HCT116 (cell line): Measurements from ENCODE around the gene NFAT5. TPM values are rescaled to one million over a fixed set of nuclear protein-coding genes. Genes with fewer than 3 reads are reported as not detected.
"Not testable (repeated sequence)": the region's sequence is repeated elsewhere in the genome, so short reads cannot be mapped to it uniquely, and the experiment has no call there.

ENCODE experiments used
- ATAC-seq: fragments of 200-7000 bp; cut with Tn5 transposase; 2 replicates; pipeline ENCODE4 v1.9.1; 2020; ENCODE audit warnings: mild to moderate bottlenecking, moderate library complexity
- BruUV-seq: library from RNA; stranded (reverse); fragments of 400-500 nt; replicated peaks from 2 replicates; lab custom pipeline; 2021; lab: Mats Ljungman, UMichigan
- CTCF ChIA-PET: fragments of 300-600 bp; sonication (Branson Sonifier 250); formaldehyde crosslinking; loops from one replicate; lab custom pipeline; 2021; ENCODE audit warnings: antibody characterized with exemption; lab: Charles Lee
- POLR2A ChIA-PET: fragments of 300-600, 350-600 bp; sonication (Branson Sonifier 250); formaldehyde crosslinking; loops from one replicate; lab custom pipeline; 2021; ENCODE audit warnings: antibody characterized with exemption; lab: Charles Lee
- RAD21 ChIA-PET, 2 experiments: fragments of 300-600 bp; sonication (Branson Sonifier 250); formaldehyde crosslinking; loops; one replicate each; lab custom pipeline; 2023; ENCODE audit warnings: low total read pairs in 2 of 2; ENCODE audit not compliant: uncharacterized antibody in 2 of 2, unreplicated experiment in 2 of 2, low non-redundant PET in 1 of 2; lab: Charles Lee
- DNase-seq: peaks from one replicate; pipeline ENCODE4 v3.0.0-alpha.2; 2010; ENCODE audit warnings: low read depth, low spot score
- H2AFZ ChIP-seq: fragments of 200-600 bp; shearing (Covaris generic), sonication (generic); 2 replicates; pipeline ENCODE4 v1.6.1; 2017; ENCODE audit warnings: low read depth, mixed run types, mixed read lengths, antibody characterized with exemption, low read length; ENCODE audit not compliant: poor library complexity, severe bottlenecking
- H3K27ac ChIP-seq: 2 replicates; pipeline ENCODE4 v1.5.1; 2012; ENCODE audit warnings: low read depth, low read length
- H3K27me3 ChIP-seq: fragments of 200-600 bp; sonication (generic); 2 replicates; pipeline ENCODE4 v1.6.1; 2016; ENCODE audit warnings: mixed run types, low read length, mixed read lengths; ENCODE audit not compliant: insufficient read depth
- H3K36me3 ChIP-seq, 2 experiments: fragments of 200-500 bp in 1 of 2; fragments of 200-600 bp in 1 of 2; sonication (Bioruptor generic) in 1 of 2; sonication (generic) in 1 of 2; 2 replicates each; pipeline versions ENCODE4 v1.5.1 to v1.6.1; 2014 to 2016; ENCODE audit warnings: low read length in 2 of 2, inconsistent platforms in 1 of 2, mixed read lengths in 1 of 2, mixed run types in 1 of 2; ENCODE audit not compliant: insufficient read depth in 2 of 2, control insufficient read depth in 1 of 2
- H3K4me1 ChIP-seq, 2 experiments: fragments of 200-600 bp in 1 of 2; sonication (generic) in 1 of 2; 2 replicates each; pipeline versions ENCODE4 v1.5.1 to v1.6.1; 2012 to 2017; ENCODE audit warnings: low read length in 2 of 2, inconsistent platforms in 1 of 2, mild to moderate bottlenecking in 1 of 2, mixed read lengths in 1 of 2, mixed run types in 1 of 2, moderate library complexity in 1 of 2; ENCODE audit not compliant: insufficient read depth in 2 of 2, control insufficient read depth in 1 of 2
- H3K4me2 ChIP-seq: fragments of 200-600 bp; sonication (generic); 2 replicates; pipeline ENCODE4 v1.6.1; 2017; ENCODE audit warnings: mixed run types, low read length, mixed read lengths
- H3K4me3 ChIP-seq, 2 experiments: fragments of 200-600 bp in 1 of 2; sonication (generic) in 1 of 2; replicated peaks in 1 of 2; 2 replicates each; pipeline ENCODE4 v1.5.1; 2011 to 2016; ENCODE audit warnings: low read length in 2 of 2, control low read depth in 1 of 2, low read depth in 1 of 2, mild to moderate bottlenecking in 1 of 2, mixed read lengths in 1 of 2, mixed run types in 1 of 2
- H3K79me2 ChIP-seq: fragments of 200-600 bp; sonication (generic); 2 replicates; pipeline ENCODE4 v1.6.1; 2017; ENCODE audit warnings: mild to moderate bottlenecking, mixed run types, low read length, moderate library complexity, mixed read lengths; ENCODE audit not compliant: insufficient read depth
- H3K9ac ChIP-seq: fragments of 200-600 bp; sonication (generic); 2 replicates; pipeline ENCODE4 v1.6.1; 2016; ENCODE audit warnings: low read length, mixed read lengths
- H3K9me2 ChIP-seq: fragments of 200-600 bp; sonication (generic), shearing (Covaris generic); 2 replicates; pipeline ENCODE4 v1.6.1; 2017; ENCODE audit warnings: mixed run types, mild to moderate bottlenecking, moderate library complexity; ENCODE audit not compliant: insufficient read depth
- H3K9me3 ChIP-seq, 2 experiments: fragments of 200-500 bp in 1 of 2; fragments of 200-600 bp in 1 of 2; sonication (Bioruptor generic) in 1 of 2; sonication (generic) in 1 of 2; 2 replicates each; pipeline ENCODE4 v1.6.1; 2014 to 2017; ENCODE audit warnings: low read length in 2 of 2, mixed read lengths in 2 of 2, inconsistent platforms in 1 of 2, low read depth in 1 of 2, mild to moderate bottlenecking in 1 of 2, mixed run types in 1 of 2, moderate library complexity in 1 of 2; ENCODE audit not compliant: control insufficient read depth in 1 of 2, insufficient read depth in 1 of 2
- H4K20me1 ChIP-seq: fragments of 200-600 bp; sonication (generic), shearing (Covaris generic); 2 replicates; pipeline ENCODE4 v1.6.1; 2017; ENCODE audit warnings: mixed run types, mild to moderate bottlenecking, moderate library complexity; ENCODE audit not compliant: insufficient read depth
- SP1 ChIP-seq: IDR thresholded peaks from 2 replicates; pipeline ENCODE4 v1.6.1; 2012; ENCODE audit warnings: low read depth
- intact Hi-C: fragments of 100-400 bp; cut with micrococcal nuclease; formaldehyde crosslinking; loops from 2 replicates; pipeline ENCODE4 v1.10.0; 2022
- total RNA-seq: library from RNA; stranded (reverse); gene quantifications from one replicate; pipeline ENCODE4 v1.2.1, GENCODE V29; 2021; ENCODE audit not compliant: unreplicated experiment

Gene NFAT5
- total RNA-seq, 1 experiment from 2014 or later = 67.4 TPM

GRCh38 chr16:69581297-69581696 is 15.5 kb downstream of the NFAT5 start:
- ChIA-PET POLR2A (no interaction called here), RAD21 (no interaction called here), CTCF (no interaction called here)
- no peaks in the 10 kb centered on the region for H3K9me3 ChIP-seq
- DNase-seq (no peak), ATAC-seq (no peak)
- H3K9me2 ChIP-seq = no peaks in the 10 kb centered on the region
- peaks cover 17 to 22% of the 10 kb centered on the region in 2 experiments; a peak in 3 of 4 replicates for H3K36me3 ChIP-seq
- H3K4me1 ChIP-seq = peaks cover 0 to 23% of the 10 kb centered on the region in 2 experiments; a peak in 2 of 4 replicates
- H3K4me3 ChIP-seq = no peak overlapping the region
- no TSS peak for BruUV-seq
- intact Hi-C loops = no loop called here
- no peak overlapping the region for H3K9ac ChIP-seq
- no peak overlapping the region for H3K4me2 ChIP-seq
- H4K20me1 ChIP-seq = peaks cover 23% of the 10 kb centered on the region
- peaks cover 100% of the 10 kb centered on the region for H3K79me2 ChIP-seq
- no peak for TF ChIP-seq SP1
- H3K27me3 ChIP-seq = no peaks in the 10 kb centered on the region
- peak overlapping the region; percentile 12; the same call in 1 of the 2 replicates for H3K27ac ChIP-seq
- H2AFZ ChIP-seq = no peak overlapping the region

- H3K27ac ChIP-seq, DNase-seq, POLR2A ChIA-PET, BruUV-seq, H3K27me3 ChIP-seq, H2AFZ ChIP-seq, H3K4me2 ChIP-seq, H3K9ac ChIP-seq, intact Hi-C loops, H3K9me2 ChIP-seq, RAD21 ChIA-PET, H3K9me3 ChIP-seq, ATAC-seq, H3K4me3 ChIP-seq: not testable (repeated sequence)
- peaks cover 18 to 21% of the 10 kb centered on the region in 2 experiments; a peak in 3 of 4 replicates for H3K36me3 ChIP-seq
- peaks cover 15% of the 10 kb centered on the region for H4K20me1 ChIP-seq
- peaks cover 100% of the 10 kb centered on the region for H3K79me2 ChIP-seq
- H3K4me1 ChIP-seq = peaks cover 6 to 41% of the 10 kb centered on the region in 2 experiments
- CTCF ChIA-PET = interaction anchor here (0.9 kb wide), 1 partner anchor 10 kb away, joined by 3 read pairs; no protein-coding TSS in a partner anchor
These were observed 18.7 kb downstream of the NFAT5 start for GRCh38 chr16:69584493-69584892.
